ENCODE measurements around the gene NOX3.

NOX3 gene

DNA sequence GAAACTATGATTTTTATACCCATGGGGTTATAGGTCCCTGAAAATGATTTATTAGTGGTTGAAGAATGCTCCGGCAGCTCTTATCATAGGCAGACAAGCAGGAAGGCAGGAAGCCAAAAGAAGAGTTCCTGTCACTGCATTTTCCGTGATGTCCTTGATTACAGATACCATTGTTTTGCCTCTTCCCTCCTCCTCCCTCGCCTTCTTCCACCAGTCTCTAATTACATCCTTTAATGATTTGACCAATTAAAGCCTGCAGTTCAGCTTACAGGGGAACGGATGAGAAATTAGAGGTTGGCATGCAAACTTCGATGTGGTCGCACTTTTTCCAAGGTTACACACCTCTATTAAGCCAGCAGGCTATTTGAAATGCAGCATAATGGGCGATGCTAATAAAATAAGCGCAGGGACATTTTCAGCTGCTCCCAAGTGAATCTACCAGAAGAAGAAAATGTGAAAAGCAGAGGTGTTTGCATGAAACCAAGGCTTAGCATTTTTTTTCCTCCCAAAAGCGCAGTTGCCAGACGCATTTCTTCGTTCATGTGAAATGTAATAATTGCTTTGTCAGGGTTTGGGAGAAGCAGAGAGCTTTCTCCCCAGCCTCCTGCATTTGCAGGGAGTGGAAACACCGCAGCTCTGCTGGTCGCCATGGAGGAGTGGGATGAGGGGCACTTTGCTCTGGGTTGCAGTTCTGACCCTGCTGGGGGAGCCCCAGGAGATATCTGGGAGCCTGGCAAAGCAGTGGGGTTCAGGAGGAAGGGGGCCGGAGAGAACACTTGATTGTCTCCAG is 6.0 kb downstream of the NOX3 start:
- Histone ChIP-seq H3K27ac (replicated peaks) (no peak overlapping the region), H3K4me3 (replicated peaks; ENCODE audit: insufficient read depth, low read length) (no peak overlapping the region), H3K27me3 (ENCODE audit: insufficient read depth, poor library complexity, severe bottlenecking) (no peaks in the 10 kb centered on the region)
- TF ChIP-seq GABPA (IDR thresholded peaks at IDR 0.05; ENCODE audit: low read depth), result no peak
- TF ChIP-seq, protein P1, sequence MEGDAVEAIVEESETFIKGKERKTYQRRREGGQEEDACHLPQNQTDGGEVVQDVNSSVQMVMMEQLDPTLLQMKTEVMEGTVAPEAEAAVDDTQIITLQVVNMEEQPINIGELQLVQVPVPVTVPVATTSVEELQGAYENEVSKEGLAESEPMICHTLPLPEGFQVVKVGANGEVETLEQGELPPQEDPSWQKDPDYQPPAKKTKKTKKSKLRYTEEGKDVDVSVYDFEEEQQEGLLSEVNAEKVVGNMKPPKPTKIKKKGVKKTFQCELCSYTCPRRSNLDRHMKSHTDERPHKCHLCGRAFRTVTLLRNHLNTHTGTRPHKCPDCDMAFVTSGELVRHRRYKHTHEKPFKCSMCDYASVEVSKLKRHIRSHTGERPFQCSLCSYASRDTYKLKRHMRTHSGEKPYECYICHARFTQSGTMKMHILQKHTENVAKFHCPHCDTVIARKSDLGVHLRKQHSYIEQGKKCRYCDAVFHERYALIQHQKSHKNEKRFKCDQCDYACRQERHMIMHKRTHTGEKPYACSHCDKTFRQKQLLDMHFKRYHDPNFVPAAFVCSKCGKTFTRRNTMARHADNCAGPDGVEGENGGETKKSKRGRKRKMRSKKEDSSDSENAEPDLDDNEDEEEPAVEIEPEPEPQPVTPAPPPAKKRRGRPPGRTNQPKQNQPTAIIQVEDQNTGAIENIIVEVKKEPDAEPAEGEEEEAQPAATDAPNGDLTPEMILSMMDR (IDR thresholded peaks at IDR 0.05; ENCODE audit: insufficient read depth, low read length), result no peak
- no peak for TF ChIP-seq SPI1 (IDR thresholded peaks at IDR 0.05; ENCODE audit: borderline replicate concordance, low read depth)
- no peak for TF ChIP-seq REST (IDR thresholded peaks at IDR 0.05; ENCODE audit: insufficient replicate concordance, low read depth)
- no peak for TF ChIP-seq POLR2AphosphoS5 (IDR thresholded peaks at IDR 0.05; ENCODE audit: low read depth)
- DNase-seq (ENCODE audit: low read depth in 1 of 2, low spot score in 1 of 2), result no peak

DNA sequence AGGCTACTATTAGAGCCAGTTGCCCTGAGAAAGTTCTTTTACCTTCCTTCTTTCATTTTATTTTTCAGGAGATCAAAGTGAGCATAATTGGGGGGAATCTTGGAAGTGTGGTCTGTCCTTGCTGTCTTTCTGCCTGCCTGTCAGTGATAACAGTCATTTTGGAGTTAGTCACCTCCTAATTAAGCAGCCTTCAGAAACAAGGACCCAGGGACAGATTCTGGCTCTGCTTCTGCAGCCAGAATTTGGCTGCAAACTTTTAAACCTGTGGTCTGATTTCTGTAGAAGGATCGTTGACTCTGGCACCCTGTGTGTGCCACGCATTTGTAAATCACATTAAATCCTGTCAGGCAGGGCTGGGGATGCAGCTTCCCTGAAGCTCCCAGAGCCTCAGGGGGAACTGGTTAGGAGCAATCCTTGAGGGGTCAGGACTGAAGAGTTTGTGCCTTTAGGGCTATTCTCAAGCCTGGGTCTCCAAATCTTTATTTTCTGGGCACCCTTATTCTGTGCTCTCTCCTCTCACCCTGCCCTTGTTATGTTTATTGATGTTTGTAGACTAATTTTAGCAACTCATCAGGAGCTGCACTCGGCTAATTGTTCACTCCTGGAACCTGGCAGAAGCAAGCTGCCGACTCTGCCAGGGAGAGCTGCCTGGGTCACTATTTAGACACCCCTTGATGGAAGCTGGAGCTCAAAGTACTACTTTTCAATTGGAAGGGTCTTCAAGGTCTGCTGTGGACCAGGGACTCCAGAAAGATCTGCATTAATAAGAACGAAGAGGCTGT is 6.8 kb downstream of the NOX3 start:
- no peak for DNase-seq (ENCODE audit: low read depth in 1 of 2, low spot score in 1 of 2)
- H3K4me3 ChIP-seq (replicated peaks; ENCODE audit: insufficient read depth, low read length), result no peak overlapping the region
- H3K27me3 ChIP-seq (ENCODE audit: insufficient read depth, poor library complexity, severe bottlenecking), result no peaks in the 10 kb centered on the region
- TF ChIP-seq SPI1 (IDR thresholded peaks at IDR 0.05; ENCODE audit: borderline replicate concordance, low read depth) (no peak), POLR2AphosphoS5 (IDR thresholded peaks at IDR 0.05; ENCODE audit: low read depth) (no peak), GABPA (IDR thresholded peaks at IDR 0.05; ENCODE audit: low read depth) (no peak), REST (IDR thresholded peaks at IDR 0.05; ENCODE audit: insufficient replicate concordance, low read depth) (no peak)
- TF ChIP-seq, protein P1 (IDR thresholded peaks at IDR 0.05; ENCODE audit: insufficient read depth, low read length), result no peak
- H3K27ac ChIP-seq (replicated peaks), result no peak overlapping the region

DNA sequence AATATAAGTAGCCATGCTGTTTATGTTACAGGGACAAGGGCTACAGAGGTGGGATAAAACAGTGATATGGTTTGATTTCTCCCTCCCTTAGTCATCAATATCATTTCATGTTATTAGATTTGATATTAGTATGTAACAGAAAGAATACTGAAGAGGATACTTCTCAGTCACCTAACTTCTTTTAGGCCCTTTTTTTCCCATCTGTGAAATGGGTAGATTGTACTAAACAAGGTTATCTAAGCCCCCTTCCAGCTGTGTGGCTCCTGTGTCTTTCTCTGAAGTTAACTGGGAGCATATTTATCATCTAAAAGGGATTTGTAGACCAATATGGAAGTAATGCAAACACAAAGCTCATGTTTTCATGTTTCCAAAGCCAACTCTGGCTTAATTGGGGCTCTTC is 7.7 kb downstream of the NOX3 start:
- H3K4me3 ChIP-seq (replicated peaks; ENCODE audit: insufficient read depth, low read length), result no peak overlapping the region
- no peak overlapping the region for H3K27ac ChIP-seq (replicated peaks)
- DNase-seq (ENCODE audit: low read depth in 1 of 2, low spot score in 1 of 2), result no peak
- TF ChIP-seq SPI1 (IDR thresholded peaks at IDR 0.05; ENCODE audit: borderline replicate concordance, low read depth) (no peak), POLR2AphosphoS5 (IDR thresholded peaks at IDR 0.05; ENCODE audit: low read depth) (no peak), GABPA (IDR thresholded peaks at IDR 0.05; ENCODE audit: low read depth) (no peak), REST (IDR thresholded peaks at IDR 0.05; ENCODE audit: insufficient replicate concordance, low read depth) (no peak)
- TF ChIP-seq, protein P1 (IDR thresholded peaks at IDR 0.05; ENCODE audit: insufficient read depth, low read length), result no peak
- H3K27me3 ChIP-seq (ENCODE audit: insufficient read depth, poor library complexity, severe bottlenecking), result no peaks in the 10 kb centered on the region
